GM15510 (cell line): ENCODE data around the gene SNAP29.

Source experiments
- POLR2A ChIP-seq: IDR thresholded peaks from 3 replicates; pipeline ENCODE4 v1.6.1; 2011; ENCODE audit warnings: borderline replicate concordance; ENCODE audit not compliant: insufficient read length; ENCODE audit errors: extremely low read depth

Gene SNAP29

GRCh38 chr22:20857247-20857643 is 1.6 kb upstream of the SNAP29 start:
- TF ChIP-seq POLR2A, result no peak

GRCh38 chr22:20857838-20858614 is 781 bp upstream of the SNAP29 start:
- TF ChIP-seq POLR2A, result no peak

GRCh38 chr22:20859615-20860014 is 808 bp downstream of the SNAP29 start:
- no peak for TF ChIP-seq POLR2A

GRCh38 chr22:20862540-20862939 is 3.7 kb downstream of the SNAP29 start:
- TF ChIP-seq POLR2A, result no peak

GRCh38 chr22:20863366-20863765 is 4.6 kb downstream of the SNAP29 start:
- TF ChIP-seq POLR2A, result no peak

- TF ChIP-seq POLR2A, result no peak
Observed at GRCh38 chr22:20864186-20864908, 5.5 kb downstream of the SNAP29 start.

- no peak for TF ChIP-seq POLR2A
Observed at GRCh38 chr22:20865331-20865730, 6.5 kb downstream of the SNAP29 start.

- TF ChIP-seq POLR2A, result no peak
Observed at GRCh38 chr22:20865875-20866445, 7.2 kb downstream of the SNAP29 start.

- TF ChIP-seq POLR2A, result no peak
Observed at GRCh38 chr22:20866736-20867135, 7.9 kb downstream of the SNAP29 start.

- no peak for TF ChIP-seq POLR2A
Observed at GRCh38 chr22:20867179-20868024, 8.6 kb downstream of the SNAP29 start.

GRCh38 chr22:20868025-20868962 is 9.5 kb downstream of the SNAP29 start:
- no peak for TF ChIP-seq POLR2A

GRCh38 chr22:20869234-20869633 is 10.4 kb downstream of the SNAP29 start:
- no peak for TF ChIP-seq POLR2A

GRCh38 chr22:20873214-20873613 is 14.4 kb downstream of the SNAP29 start:
- TF ChIP-seq POLR2A, result no peak

GRCh38 chr22:20875296-20875695 is 16.5 kb downstream of the SNAP29 start:
- TF ChIP-seq POLR2A, result no peak
